ENCODE results near the gene RSPO3.

- TF ChIP-seq, protein P1, sequence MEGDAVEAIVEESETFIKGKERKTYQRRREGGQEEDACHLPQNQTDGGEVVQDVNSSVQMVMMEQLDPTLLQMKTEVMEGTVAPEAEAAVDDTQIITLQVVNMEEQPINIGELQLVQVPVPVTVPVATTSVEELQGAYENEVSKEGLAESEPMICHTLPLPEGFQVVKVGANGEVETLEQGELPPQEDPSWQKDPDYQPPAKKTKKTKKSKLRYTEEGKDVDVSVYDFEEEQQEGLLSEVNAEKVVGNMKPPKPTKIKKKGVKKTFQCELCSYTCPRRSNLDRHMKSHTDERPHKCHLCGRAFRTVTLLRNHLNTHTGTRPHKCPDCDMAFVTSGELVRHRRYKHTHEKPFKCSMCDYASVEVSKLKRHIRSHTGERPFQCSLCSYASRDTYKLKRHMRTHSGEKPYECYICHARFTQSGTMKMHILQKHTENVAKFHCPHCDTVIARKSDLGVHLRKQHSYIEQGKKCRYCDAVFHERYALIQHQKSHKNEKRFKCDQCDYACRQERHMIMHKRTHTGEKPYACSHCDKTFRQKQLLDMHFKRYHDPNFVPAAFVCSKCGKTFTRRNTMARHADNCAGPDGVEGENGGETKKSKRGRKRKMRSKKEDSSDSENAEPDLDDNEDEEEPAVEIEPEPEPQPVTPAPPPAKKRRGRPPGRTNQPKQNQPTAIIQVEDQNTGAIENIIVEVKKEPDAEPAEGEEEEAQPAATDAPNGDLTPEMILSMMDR (IDR thresholded peaks at IDR 0.05): no peak
- no peak for TF ChIP-seq ZFX (IDR thresholded peaks at IDR 0.05; ENCODE audit: borderline replicate concordance)
Measured at GRCh38 chr6:127200114-127200513, 81.6 kb downstream of the RSPO3 start.
